ENCODE results near the gene GDI2. TPM values are rescaled to one million over a fixed set of nuclear protein-coding genes. Genes with fewer than 3 reads are reported as not detected.

GDI2 gene
- total RNA-seq, 4 donors from 2014 or later: 91.7 to 420 (median 185) TPM

GRCh38 chr10:5805260-5805659, 8.0 kb downstream of the GDI2 start:
- Histone ChIP-seq H3K9me3 (no peaks in the 10 kb centered on the region), H3K4me3 (no peak overlapping the region), H3K27ac (no peak overlapping the region), H3K36me3 (no peaks in the 10 kb centered on the region), H3K27me3 (no peaks in the 10 kb centered on the region), H3K4me1 (no peaks in the 10 kb centered on the region)
- DNase-seq: no peak
- TF ChIP-seq, protein P1, sequence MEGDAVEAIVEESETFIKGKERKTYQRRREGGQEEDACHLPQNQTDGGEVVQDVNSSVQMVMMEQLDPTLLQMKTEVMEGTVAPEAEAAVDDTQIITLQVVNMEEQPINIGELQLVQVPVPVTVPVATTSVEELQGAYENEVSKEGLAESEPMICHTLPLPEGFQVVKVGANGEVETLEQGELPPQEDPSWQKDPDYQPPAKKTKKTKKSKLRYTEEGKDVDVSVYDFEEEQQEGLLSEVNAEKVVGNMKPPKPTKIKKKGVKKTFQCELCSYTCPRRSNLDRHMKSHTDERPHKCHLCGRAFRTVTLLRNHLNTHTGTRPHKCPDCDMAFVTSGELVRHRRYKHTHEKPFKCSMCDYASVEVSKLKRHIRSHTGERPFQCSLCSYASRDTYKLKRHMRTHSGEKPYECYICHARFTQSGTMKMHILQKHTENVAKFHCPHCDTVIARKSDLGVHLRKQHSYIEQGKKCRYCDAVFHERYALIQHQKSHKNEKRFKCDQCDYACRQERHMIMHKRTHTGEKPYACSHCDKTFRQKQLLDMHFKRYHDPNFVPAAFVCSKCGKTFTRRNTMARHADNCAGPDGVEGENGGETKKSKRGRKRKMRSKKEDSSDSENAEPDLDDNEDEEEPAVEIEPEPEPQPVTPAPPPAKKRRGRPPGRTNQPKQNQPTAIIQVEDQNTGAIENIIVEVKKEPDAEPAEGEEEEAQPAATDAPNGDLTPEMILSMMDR (IDR thresholded peaks at IDR 0.05): no peak
- no peak for TF ChIP-seq POLR2A (IDR thresholded peaks at IDR 0.05)
- intact Hi-C loops (cut with DNase I; ENCODE audit: low total_unique reads): no loop called here

DNA sequence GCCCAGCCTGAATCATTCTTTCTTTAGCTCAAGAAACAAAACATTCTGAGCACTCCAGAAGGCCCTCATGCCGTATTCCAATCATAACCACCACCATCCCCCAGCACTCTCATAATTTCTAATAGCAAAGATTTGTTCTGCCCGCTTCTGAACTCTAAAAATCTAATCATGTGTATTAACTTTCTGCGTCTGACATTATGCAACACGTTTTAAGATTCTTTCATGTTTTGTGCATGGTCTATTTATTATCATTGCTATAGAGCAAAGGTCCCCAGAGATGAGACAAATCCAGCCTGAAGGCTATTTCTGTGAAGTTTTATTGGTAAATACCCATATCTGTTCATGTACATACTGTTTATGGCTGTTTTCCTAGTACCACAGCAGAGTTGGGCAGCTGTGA, 8.8 kb downstream of the GDI2 start:
- Histone ChIP-seq H3K4me3 (no peak overlapping the region), H3K27me3 (no peaks in the 10 kb centered on the region), H3K4me1 (no peaks in the 10 kb centered on the region), H3K27ac (no peak overlapping the region), H3K36me3 (no peaks in the 10 kb centered on the region), H3K9me3 (no peaks in the 10 kb centered on the region)
- intact Hi-C loops (cut with DNase I; ENCODE audit: low total_unique reads): no loop called here
- DNase-seq: no peak
- TF ChIP-seq POLR2A (IDR thresholded peaks at IDR 0.05): no peak
- TF ChIP-seq, protein P1 (IDR thresholded peaks at IDR 0.05): no peak

DNA sequence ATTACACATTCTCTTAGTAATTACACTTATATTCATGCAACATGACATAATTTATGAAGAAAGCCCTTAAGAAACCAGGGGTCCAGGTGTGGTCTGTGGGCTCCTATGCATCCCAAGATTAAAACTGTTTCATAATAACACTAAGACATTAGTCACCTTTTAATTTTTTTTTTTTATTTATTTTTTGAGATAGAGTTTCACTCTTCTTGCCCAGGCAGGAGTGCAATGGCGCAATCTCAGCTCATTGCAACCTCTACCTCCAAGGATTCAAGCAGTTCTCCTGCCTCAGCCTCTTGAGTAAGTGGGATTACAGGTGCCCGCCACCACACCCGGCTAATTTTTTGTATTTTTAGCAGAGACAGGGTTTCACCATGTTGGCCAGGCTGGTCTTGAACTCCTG, 12.5 kb downstream of the GDI2 start:
- intact Hi-C loops (cut with DNase I; ENCODE audit: low total_unique reads): no loop called here
- no peaks in the 10 kb centered on the region for H3K4me1 ChIP-seq
- H3K27me3 ChIP-seq: no peaks in the 10 kb centered on the region
- no peaks in the 10 kb centered on the region for H3K36me3 ChIP-seq
- TF ChIP-seq POLR2A (IDR thresholded peaks at IDR 0.05): no peak
- TF ChIP-seq, protein P1 (IDR thresholded peaks at IDR 0.05): no peak
- no peaks in the 10 kb centered on the region for H3K9me3 ChIP-seq
- H3K4me3 ChIP-seq: no peak overlapping the region
- H3K27ac ChIP-seq: no peak overlapping the region
- no peak for DNase-seq

- Histone ChIP-seq H3K27ac (no peak overlapping the region), H3K4me3 (no peak overlapping the region), H3K4me1 (no peaks in the 10 kb centered on the region), H3K9me3 (no peaks in the 10 kb centered on the region), H3K36me3 (no peaks in the 10 kb centered on the region), H3K27me3 (no peaks in the 10 kb centered on the region)
- no peak for DNase-seq
- intact Hi-C loops (cut with DNase I; ENCODE audit: low total_unique reads): no loop called here
- no peak for TF ChIP-seq POLR2A (IDR thresholded peaks at IDR 0.05)
- TF ChIP-seq, protein P1 (IDR thresholded peaks at IDR 0.05): no peak
Observed at GRCh38 chr10:5794236-5794635, 19.0 kb downstream of the GDI2 start.

DNA sequence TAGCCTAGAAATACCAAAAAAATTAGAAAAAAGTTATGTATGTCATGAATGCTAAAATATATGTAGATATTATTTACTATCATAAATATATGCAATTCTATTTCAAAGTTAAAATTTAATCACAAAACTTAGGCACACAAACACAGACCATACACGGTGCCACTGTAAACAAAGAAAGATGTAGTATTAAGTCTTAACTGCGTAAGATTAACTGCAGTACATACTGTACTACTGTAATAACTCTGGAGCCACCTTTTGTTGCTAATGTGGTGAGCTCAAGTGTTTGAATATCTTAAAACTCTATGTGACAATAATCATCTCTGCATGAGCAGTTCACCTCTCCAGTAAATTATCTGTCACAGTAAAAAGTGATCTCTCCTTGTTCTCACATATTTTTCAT, 23.6 kb downstream of the GDI2 start:
- no peak for DNase-seq
- H3K27ac ChIP-seq: no peak overlapping the region
- no peak overlapping the region for H3K4me3 ChIP-seq
- no peaks in the 10 kb centered on the region for H3K4me1 ChIP-seq
- no peak for TF ChIP-seq POLR2A (IDR thresholded peaks at IDR 0.05)
- TF ChIP-seq, protein P1 (IDR thresholded peaks at IDR 0.05): no peak
- no peaks in the 10 kb centered on the region for H3K27me3 ChIP-seq
- no peaks in the 10 kb centered on the region for H3K9me3 ChIP-seq
- no peaks in the 10 kb centered on the region for H3K36me3 ChIP-seq
- intact Hi-C loops (cut with DNase I; ENCODE audit: low total_unique reads): no loop called here

Measured in uterus (tissue), 4 donors.